Right lobe of liver (tissue), 4 donors: ENCODE data around the gene SH2D1B.

Experiments used
- CTCF ChIP-seq, 4 donors: fragments of 200-600 bp in 3 of 4; fragments of 450-650 bp in 1 of 4; IDR thresholded peaks; one replicate each; pipeline versions ENCODE4 v1.5.1 to v1.8.0; 2016 to 2022; ENCODE audit warnings: antibody characterized with exemption in 4 of 4, mild to moderate bottlenecking in 2 of 4
- POLR2A ChIP-seq: fragments of 450-650 bp; IDR thresholded peaks from one replicate; pipeline ENCODE4 v1.6.1; 2017; ENCODE audit warnings: antibody characterized with exemption, mild to moderate bottlenecking
- donor health status: DM: no; HTN: no; CAD: no.
- donor health status: DM: no; HTN: no; CAD: no.
- donor health status: DM: no; HTN: yes; CAD: no.

GRCh38 chr1:162397039-162397448 lies 14.9 kb downstream of the SH2D1B start:
- no peak for TF ChIP-seq CTCF (IDR thresholded peaks at IDR 0.05)
- TF ChIP-seq POLR2A, result no peak
